Bronchial epithelial cell (primary cell): ENCODE measurements around the gene TMEM169. TPM values are rescaled to one million over a fixed set of nuclear protein-coding genes. Genes with fewer than 3 reads are reported as not detected.
A peak's percentile ranks its signal among the peaks of the same experiment; 100 is the strongest.

Experiments used
- DNase-seq: peaks from one replicate; pipeline ENCODE4 v3.0.0-alpha.2; 2010; ENCODE audit warnings: low read depth
- FAIRE-seq: peaks from 2 replicates; lab custom pipeline; 2011; peaks lifted over from hg19 to GRCh38; lab: Jason Lieb, UNC
- H3K27me3 ChIP-seq: 2 replicates; pipeline ENCODE4 v1.5.1; 2011; ENCODE audit warnings: low read length; ENCODE audit not compliant: control insufficient read depth, insufficient read depth
- H3K36me3 ChIP-seq: 2 replicates; pipeline ENCODE4 v1.5.1; 2011; ENCODE audit warnings: low read length; ENCODE audit not compliant: control insufficient read depth, insufficient read depth
- H3K4me3 ChIP-seq: 2 replicates; pipeline ENCODE4 v1.5.1; 2011; ENCODE audit warnings: mild to moderate bottlenecking, low read depth, low read length, control low read depth
- CTCF ChIP-seq: IDR thresholded peaks from 2 replicates; pipeline ENCODE4 v1.5.1; 2011; ENCODE audit warnings: mild to moderate bottlenecking, moderate library complexity, low read length, control low read depth, inconsistent platforms; ENCODE audit not compliant: insufficient read depth, severe bottlenecking
- total RNA-seq: library from RNA; depleted of rRNA; stranded (reverse); fragments of >200 nt; gene quantifications from 2 replicates; pipeline ENCODE4 v1.2.1, GENCODE V29; 2014

The TMEM169 gene
- total RNA-seq, 1 donor from 2014 or later: 0.26 TPM

DNA sequence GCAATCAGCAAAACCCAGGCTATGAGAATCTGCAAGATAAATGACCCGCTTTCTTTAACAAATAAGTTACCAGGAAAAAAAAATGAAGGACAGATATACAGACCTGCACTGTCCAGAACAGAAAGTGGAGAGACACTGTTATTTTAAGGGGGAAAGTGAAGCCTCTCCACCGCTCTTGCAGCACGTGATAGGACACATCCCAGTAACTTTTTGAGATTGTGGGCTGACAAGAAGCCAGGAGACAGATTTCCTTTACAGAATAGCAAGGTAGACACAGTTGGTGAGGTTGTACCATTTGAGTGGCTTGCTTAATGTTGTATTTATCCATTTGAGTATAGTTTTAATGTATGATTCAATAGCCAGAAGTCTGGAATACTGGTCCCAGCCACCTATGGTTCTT, 13.0 kb downstream of the TMEM169 start:
- H3K4me3 ChIP-seq: no peak overlapping the region
- no peak for TF ChIP-seq CTCF
- no peaks in the 10 kb centered on the region for H3K27me3 ChIP-seq
- DNase-seq (no peak), FAIRE-seq (no peak)
- no peaks in the 10 kb centered on the region for H3K36me3 ChIP-seq

DNA sequence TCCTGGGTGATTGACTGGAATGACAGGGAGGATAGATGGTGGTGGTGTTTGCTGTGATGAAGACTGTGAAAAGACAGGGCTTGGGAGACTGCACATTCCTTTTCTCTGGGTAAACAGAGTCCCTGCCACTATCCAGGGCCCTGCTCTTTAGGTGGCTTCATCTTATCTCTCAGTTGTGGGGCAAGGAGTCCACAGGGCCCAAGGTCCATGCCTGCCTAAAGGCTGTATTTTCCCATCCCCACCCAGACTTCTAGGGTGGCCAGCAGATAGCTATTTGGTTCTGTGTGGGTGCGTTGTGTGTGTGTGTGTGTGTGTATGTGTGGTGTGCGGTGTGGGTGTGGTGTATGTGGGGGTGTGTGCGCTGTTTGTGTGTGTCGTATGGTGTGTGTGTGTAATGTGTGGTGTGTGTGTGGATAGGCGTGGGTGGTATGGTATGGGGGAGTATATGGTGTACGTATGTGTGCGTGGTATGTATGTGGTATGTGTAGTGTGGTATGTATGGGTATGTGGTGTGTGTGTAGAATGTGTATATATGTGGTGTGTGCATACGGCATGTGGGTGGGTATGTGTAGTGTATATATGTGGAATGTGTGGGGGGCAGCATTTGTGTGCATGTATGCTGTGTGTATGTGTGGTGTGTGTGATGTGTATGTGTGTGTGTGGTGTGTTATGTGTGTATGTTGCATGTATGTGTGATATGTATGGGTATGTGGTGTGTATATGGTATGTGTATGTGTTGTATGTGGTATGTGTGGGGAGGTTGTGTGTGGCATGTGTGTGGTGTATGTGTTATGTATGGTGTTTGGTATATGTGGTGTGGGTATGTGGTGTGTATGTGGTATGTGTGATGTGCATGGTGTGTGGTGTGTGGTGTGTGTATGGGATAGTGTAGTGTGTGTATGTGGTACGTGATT, 17.0 kb downstream of the TMEM169 start:
- DNase-seq (no peak), FAIRE-seq (peak; percentile 93)
- TF ChIP-seq CTCF: no peak
- H3K4me3 ChIP-seq: no peak overlapping the region
- H3K27me3 ChIP-seq: no peaks in the 10 kb centered on the region
- no peaks in the 10 kb centered on the region for H3K36me3 ChIP-seq

DNA sequence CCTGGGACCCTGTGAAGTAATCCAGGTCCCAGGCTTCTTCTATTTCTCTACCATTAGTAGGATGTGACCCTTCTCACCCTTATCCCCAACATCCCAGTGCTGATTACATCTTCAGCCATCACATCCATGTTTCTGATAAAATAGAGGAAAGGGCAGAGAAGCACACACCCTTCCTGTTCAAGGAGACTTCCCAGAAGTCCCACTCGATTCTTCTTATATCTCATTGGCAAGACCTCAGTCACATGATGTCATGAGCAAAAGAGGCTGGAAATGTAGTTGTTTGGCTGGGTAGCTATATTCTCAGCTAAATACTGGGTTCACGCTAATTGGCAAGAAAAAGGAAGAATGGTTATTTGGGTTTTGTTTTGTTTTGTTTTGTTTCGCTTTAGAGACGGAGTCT, 19.4 kb downstream of the TMEM169 start:
- DNase-seq (no peak), FAIRE-seq (no peak)
- Histone ChIP-seq H3K4me3 (no peak overlapping the region), H3K36me3 (no peaks in the 10 kb centered on the region), H3K27me3 (no peaks in the 10 kb centered on the region)
- TF ChIP-seq CTCF: no peak

DNA sequence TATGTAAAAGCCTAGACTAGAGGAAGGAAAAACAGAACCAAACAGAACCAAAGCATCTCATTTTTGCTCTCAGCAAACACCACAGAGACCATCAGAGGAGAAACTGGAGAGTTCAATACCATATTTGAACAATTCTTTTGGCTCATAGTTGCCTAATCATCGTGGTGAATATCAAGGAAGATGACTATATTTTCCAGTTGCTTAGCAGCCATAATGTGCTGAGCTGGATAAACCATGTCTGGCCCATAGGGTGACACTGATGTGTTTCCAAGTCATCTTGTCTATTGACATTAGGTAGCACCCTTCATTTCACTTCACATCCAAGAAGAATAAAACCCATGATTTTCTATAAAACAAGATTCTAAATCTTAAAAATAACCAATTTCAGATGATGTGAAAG, 21.5 kb downstream of the TMEM169 start:
- FAIRE-seq (no peak), DNase-seq (no peak)
- Histone ChIP-seq H3K36me3 (no peaks in the 10 kb centered on the region), H3K4me3 (no peak overlapping the region), H3K27me3 (no peaks in the 10 kb centered on the region)
- no peak for TF ChIP-seq CTCF

GRCh38 chr2:216104691-216105090, 23.0 kb downstream of the TMEM169 start:
- FAIRE-seq (no peak), DNase-seq (no peak)
- Histone ChIP-seq H3K27me3 (no peaks in the 10 kb centered on the region), H3K36me3 (no peaks in the 10 kb centered on the region), H3K4me3 (no peak overlapping the region)
- TF ChIP-seq CTCF: no peak
